HFF-Myc (cell line): ENCODE results near the gene ARHGAP31.
"Not testable (repeated sequence)": the region's sequence is repeated elsewhere in the genome, so short reads cannot be mapped to it uniquely, and the experiment has no call there.

Experiments
- DNase-seq: peaks from one replicate; pipeline ENCODE4 v3.0.0-alpha.2; 2011; ENCODE audit warnings: low read depth; ENCODE audit errors: extremely low read depth
- H3K4me3 ChIP-seq: replicated peaks from 2 replicates; pipeline ENCODE4 v1.5.1; 2011; ENCODE audit warnings: low read depth, mild to moderate bottlenecking, control low read depth, low read length
- CTCF ChIP-seq: IDR thresholded peaks from 2 replicates; pipeline ENCODE4 v1.5.1; 2012; ENCODE audit warnings: mild to moderate bottlenecking, low read depth, low read length, control low read depth; ENCODE audit errors: missing control alignments

Gene ARHGAP31

GRCh38 chr3:119259821-119260220 lies 34.4 kb upstream of the ARHGAP31 start:
- no peak overlapping the region for H3K4me3 ChIP-seq
- DNase-seq = no peak
- TF ChIP-seq CTCF = no peak

DNA sequence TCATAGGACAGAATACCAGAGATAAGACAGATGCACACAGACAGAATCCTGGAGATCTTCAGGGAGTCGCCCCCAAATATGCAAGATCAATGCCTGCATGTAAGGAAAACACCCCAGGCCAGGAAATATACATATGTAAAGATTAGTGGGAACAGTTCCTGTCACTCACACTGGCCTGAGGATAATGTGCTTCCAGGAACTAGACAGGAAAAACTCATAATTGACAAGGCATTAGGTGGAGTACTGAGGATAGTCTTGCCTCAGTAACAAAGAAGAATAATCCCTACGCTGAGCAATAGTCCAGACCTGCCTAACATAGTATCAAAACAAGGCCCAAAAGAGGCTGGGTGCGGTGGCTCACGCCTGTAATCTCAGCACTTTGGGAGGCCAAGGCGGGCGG lies 33.1 kb upstream of the ARHGAP31 start:
- H3K4me3 ChIP-seq = no peak overlapping the region
- TF ChIP-seq CTCF = no peak
- DNase-seq = no peak

DNA sequence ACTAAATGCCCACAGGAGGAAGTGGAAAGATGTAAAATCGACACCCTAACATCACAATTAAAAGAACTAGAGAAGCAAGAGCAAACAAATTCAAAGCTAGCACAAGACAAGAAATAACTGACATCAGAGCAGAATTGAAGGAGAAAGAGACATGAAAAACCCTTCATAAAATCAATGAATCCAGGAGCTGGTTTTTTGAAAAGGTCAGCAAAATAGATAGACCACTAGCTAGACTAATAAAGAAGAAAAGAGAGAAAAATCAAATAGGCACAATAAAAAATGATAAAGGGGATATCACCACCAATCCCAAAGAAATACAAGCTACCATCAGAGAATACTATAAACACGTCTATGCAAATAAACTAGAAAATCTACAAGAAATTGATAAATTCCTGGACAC lies 24.0 kb upstream of the ARHGAP31 start:
- H3K4me3 ChIP-seq, DNase-seq: not testable (repeated sequence)

GRCh38 chr3:119276680-119277079 lies 17.5 kb upstream of the ARHGAP31 start:
- H3K4me3 ChIP-seq = no peak overlapping the region
- no peak for DNase-seq
- TF ChIP-seq CTCF = no peak

DNA sequence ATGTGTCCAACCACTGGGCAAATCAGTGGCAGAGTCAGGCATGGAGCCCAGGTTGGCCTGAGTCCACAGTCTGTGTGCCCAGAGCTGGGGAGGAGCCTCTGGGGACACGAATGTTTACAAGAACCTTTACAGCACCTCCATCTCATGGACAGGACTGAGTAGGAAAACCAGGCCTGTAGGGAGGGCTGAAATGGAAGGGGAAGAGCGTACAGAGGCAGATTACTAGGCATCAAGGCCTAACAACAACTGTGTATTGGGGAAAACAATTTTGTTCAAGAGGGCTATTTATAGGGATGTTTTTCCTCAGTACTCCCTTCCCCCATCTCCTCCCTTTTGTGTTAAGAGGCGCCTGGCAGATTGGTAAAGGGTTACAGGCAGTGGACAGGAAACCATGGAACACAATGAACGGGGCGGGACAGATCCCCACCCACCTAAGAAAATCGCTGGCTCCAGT lies 15.1 kb upstream of the ARHGAP31 start:
- no peak overlapping the region for H3K4me3 ChIP-seq
- DNase-seq = no peak
- TF ChIP-seq CTCF = no peak

DNA sequence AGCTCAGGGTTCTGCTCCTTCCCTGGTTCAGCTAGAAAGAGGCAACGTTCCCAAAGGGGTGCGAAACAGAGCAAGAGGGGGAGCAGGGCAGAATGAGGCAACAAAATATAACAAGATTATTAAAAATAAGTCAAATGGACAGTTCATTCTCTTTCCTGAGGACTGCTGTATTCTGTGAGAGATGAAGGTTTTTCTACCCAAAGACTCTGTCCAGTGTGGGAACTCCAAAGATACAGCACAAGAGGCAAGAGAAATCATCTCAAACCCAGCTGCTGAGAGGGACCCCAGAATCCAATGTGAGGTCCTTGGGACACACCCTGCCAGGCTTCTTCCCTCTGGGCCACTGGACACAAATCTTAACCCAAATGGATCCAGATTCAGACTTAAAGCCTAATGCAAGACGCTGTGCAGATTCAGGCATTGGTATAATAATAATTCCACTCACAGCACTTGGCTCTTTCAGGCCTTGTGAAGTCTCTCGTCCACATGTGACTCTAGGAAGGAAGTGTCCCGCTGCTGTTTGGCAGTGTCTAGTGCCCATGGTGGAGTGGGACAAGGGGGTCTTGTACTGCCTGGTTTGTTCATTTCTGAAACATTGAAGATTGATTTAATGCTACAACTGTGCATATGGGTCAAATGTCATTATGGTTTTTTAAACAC lies 14.5 kb upstream of the ARHGAP31 start:
- DNase-seq = no peak
- no peak for TF ChIP-seq CTCF
- no peak overlapping the region for H3K4me3 ChIP-seq

GRCh38 chr3:119288669-119289403 lies 5.3 kb upstream of the ARHGAP31 start:
- no peak overlapping the region for H3K4me3 ChIP-seq
- TF ChIP-seq CTCF = no peak
- DNase-seq = no peak
